Measurements from ENCODE around the gene ERC2. TPM values are rescaled to one million over a fixed set of nuclear protein-coding genes. Genes with fewer than 3 reads are reported as not detected.

The ERC2 gene
- total and polyA plus RNA-seq, 2 of the 8 experiments (the other 6 are each of a cell fraction or from before 2014, with no cell fraction given): 16.4 to 22.8 TPM

DNA sequence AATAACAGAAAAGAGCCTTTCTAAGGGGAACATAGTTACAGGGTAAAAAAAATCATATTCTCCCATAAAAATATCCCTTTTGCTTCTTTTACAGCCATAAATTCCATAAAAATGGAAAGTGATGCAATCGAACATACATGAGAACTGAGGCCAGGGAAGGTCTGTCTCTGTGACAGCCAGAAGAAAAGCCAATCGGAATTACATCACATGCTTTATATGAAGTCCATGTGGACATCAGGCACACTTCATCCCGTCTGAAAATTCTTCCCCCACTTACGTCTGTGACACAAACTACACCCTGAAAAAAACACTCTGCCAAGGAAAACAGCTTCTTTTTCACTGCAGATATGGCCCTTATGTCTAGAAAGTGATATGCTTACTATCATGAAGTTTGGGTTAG lies 323.5 kb downstream of the ERC2 start (continued):
- TF ChIP-seq CHD2 (IDR thresholded peaks at IDR 0.05; ENCODE audit: low read length): no peak
- no peak for TF ChIP-seq BRCA1 (IDR thresholded peaks at IDR 0.05; ENCODE audit: low read depth, low read length)
- TF ChIP-seq CBX8 (IDR thresholded peaks at IDR 0.05; ENCODE audit: borderline replicate concordance, low read depth, low read length): no peak
- TF ChIP-seq CREB1 (IDR thresholded peaks at IDR 0.05): no peak
- TF ChIP-seq EGR1 (IDR thresholded peaks at IDR 0.05; ENCODE audit: borderline replicate concordance, low read depth, low read length): no peak

Data from H1 (cell line).